GM18505 (cell line): Measurements from ENCODE around the gene C3orf20.

Source experiments
- ATAC-seq: cut with Tn5 transposase; IDR thresholded peaks from one replicate; pipeline ENCODE4 v1.9.1; 2021; ENCODE audit not compliant: unreplicated experiment
- POLR2A ChIP-seq: IDR thresholded peaks from 4 replicates; pipeline ENCODE4 v1.6.1; 2011; ENCODE audit warnings: borderline replicate concordance; ENCODE audit not compliant: insufficient read depth, insufficient read length; ENCODE audit errors: extremely low read depth

The C3orf20 gene

DNA sequence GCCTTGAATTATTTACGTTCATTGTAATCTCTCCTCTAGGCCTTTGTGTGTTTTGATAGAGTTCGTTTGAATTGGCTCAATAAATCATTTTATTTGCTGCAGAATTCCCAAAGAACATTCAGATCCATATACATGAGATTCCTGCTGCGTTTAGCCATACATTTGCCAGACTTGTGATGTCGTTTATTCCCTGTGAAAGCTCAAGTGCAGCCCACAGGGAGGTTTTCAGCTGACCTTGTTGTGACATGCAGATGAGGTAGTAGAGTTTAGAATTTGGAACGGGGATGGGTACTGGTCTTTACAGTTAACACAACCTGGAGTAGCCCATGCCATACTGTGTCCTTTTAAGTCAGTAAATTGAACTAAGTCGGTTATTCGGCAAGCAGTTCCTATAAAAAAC lies at the start of gene C3orf20:
C3orf20 (plus strand) TSS at position 301 of the 400 bp plus-strand sequence. CDS start 7,573 bp downstream, outside the sequence.
- TF ChIP-seq POLR2A, result no peak
- ATAC-seq, result no peak

DNA sequence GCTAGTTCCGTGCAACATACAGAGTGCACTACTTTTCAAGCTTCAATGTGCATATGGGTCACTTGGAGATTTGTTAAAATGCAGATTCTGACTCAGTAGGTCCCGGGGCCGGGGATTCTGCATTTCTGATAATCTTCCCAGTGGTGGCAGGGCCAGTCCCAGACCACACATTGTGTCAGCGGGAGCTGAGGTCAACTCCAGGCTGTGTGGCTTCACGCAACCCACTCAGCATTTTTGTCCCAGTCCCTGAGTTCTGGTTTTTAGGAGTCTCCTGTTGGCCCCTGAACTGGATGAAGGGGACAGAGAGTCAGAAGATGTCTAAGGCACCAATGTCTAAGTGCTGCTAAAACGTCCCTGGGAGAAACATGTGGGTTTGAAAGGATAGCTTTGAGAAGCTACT lies 49.5 kb upstream of the C3orf20 start:
- TF ChIP-seq POLR2A, result no peak
- no peak for ATAC-seq

DNA sequence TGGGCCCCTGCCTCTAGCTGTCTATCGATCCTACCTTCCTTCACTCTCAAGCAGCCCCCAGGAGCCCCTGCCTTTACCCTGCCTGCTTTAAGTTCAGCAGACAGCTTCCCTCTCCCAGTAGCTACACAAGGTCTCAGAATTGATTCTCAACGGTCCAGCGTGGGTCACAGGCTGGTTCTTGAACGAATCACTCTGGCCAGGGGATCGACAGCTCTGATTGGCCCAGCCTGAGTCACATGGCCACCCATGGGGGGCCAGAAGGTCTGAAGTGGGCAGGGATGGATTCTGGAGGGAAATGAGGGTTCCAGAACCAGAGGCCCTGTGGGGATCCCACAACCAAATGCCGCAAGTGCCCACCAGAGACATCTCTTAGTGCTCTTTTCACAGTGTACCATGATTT lies 47.1 kb upstream of the C3orf20 start:
- TF ChIP-seq POLR2A, result no peak
- ATAC-seq, result no peak

DNA sequence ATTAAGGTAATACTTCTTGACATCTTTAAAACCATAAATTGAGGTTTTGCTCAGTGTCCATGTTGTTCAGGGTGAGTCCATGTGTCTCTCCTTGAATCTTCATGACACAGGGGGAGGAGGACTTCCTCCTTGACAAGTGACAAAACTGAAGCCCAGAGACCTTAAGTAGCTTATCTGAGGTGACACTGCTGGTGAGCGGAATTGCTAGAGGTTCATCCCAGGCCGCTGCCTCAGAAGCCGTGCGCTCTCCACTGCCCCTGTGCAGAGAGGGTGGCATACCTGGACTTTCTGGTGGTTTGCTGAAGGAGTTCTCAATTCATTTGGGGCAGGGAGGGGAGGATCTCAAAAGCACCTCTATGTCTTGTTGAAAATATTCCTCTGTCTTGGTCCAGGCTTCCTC lies 46.5 kb upstream of the C3orf20 start:
- TF ChIP-seq POLR2A, result no peak
- no peak for ATAC-seq

DNA sequence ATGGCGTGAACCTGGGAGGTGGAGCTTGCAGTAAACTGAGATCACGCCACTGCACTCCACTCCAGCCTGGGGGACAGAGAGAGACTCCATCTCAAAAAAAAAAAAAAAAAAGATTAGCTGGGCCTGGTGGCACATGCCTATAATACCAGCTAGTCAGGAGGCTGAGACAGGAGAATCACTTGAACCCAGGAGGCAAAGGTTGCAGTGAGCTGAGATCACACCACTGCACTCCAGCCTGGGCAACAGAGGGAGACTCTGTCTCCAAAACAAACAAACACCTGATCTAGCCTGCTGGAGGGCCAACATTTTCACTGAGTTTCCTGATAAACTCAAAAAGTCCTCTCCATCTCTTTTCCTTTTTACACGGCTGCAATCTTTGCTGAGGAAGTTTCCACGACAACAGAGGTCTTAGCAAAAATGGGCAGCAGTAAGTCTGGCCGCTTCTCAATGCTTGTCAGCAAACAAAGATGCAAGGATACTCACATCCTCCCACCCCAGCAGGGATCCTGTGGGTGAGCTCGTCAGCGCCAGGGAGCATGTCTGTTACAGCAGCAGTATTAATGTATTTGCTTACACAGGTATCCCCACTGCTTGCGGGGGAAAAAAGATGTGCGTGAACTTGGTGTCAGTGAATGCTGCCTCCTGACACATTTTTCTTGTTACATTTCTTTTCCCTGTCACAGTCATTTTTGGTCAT lies 44.4 kb upstream of the C3orf20 start:
- TF ChIP-seq POLR2A, result no peak
- no peak for ATAC-seq

DNA sequence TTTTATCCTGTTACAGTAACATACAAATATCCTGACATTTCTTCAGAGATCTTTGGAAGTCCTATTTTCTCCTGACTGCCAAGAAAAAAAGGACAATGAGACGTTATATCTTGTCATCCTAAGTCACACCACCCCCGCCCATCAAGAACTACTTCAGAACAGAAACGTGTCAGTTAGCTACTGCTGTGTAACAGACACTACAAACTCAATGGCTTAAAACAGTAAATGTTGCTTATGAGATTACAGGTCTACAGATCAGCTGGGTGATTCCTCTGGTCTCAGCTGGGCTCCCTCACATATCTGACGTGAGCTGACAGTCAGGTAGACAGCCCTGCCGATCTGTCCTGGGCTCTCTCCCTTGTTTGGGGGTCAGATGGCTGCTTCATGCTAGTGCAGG lies 43.8 kb upstream of the C3orf20 start:
- TF ChIP-seq POLR2A, result no peak
- ATAC-seq, result no peak

DNA sequence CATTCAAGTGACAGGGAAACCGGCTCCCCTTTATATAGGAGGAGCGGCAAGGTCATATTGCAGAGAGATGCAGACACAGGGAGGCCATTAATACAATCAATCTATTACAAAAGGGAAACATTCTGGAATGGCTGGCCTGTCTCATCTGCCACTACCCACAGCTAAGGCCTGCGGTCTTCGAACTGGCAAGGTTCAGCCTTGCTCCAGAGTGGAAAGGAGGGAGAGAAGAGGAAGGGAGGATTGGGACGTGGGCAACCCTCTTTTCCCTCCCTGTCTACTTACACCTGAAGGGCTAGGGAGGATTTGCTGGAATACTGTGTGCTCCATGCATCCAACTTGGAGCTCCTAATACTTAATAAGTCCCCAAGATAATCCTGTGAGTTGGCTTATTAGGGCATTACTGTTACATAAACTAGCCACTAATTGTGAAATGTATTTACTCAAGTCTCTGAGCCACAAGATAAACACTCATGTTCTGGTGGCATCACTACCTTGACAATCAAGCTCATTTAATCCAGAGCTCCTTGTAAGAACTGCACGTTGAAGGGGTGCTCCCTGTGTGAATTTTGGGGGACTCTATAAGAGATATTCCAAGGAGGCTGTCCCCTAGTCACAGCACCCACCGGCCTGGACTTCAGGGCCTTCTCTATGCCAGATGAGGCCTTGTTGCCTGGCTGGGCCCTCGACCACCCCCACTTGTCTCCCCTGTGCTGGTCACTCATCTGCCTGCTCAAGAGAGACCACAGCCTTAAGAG lies 43.1 kb upstream of the C3orf20 start:
- no peak for TF ChIP-seq POLR2A
- no peak for ATAC-seq

DNA sequence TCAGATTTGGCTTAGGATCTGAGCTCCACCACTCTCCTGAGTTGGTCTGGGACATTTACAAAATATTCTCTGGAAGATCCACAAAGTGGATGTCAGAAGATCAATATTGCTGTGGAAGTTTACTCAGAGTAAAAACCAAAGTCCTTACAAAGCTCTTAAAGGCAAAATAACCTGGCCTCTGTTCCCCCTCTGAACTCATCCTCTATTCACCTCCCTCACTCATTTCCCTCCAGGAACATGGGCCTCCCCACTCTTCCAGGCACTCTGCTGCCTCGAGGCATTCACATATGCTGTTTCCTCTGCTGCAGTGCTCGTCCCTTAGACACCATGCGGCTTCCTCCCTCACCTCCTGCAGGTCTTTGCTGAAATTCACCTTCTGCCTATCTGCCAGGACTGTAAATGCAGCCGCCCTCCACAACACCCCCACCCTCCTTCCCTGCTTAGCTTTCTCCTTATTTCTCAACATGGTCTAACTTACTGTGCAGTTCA lies 42.5 kb upstream of the C3orf20 start:
- no peak for ATAC-seq
- TF ChIP-seq POLR2A, result no peak

DNA sequence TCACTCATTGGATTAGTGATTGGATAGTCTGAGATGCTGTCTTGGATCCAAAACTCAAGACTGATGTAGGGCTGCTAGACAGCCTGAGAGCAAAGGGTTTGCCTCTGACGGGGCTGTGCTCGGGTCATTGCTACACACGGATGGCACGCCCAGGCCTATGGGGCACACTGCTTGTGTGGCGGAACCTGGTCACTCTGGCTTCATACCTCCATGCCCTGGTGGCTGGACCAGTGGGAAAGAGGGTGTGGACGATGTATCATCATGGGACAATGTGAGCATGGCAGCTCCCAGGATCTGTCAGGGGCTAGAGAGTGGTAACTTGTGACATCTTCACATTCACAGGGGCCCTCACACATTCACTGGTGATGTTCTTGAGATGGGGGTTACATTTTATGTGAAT lies 41.5 kb upstream of the C3orf20 start:
- no peak for ATAC-seq
- TF ChIP-seq POLR2A, result no peak

DNA sequence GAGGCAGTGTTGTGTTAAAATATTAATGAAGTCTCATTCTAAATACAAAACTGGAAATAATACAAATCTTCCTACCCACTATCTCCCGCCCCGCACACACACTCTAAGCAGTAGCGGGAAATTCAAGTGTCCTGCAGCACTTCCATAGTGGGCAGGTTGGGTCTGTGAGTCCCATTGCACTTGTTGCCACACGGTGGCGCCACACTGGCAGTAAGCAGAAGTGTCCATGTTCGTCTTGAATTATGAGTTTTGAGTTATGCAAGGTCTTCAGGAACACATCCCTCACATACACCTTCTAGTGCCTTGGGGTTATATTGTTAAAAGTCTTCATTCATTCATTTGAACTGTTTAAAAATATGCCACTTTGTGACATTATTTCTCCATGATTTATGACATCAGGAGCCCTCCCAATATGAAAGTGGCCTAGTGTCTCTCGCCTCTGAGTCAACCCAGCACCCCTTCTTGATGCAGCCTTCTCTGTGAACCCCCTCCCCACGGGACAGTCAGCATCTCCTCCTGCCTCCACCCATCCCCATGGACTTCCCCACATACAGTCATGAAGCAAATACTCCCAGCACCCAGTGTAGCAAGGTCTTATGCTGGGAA lies 41.0 kb upstream of the C3orf20 start:
- no peak for ATAC-seq
- TF ChIP-seq POLR2A, result no peak

DNA sequence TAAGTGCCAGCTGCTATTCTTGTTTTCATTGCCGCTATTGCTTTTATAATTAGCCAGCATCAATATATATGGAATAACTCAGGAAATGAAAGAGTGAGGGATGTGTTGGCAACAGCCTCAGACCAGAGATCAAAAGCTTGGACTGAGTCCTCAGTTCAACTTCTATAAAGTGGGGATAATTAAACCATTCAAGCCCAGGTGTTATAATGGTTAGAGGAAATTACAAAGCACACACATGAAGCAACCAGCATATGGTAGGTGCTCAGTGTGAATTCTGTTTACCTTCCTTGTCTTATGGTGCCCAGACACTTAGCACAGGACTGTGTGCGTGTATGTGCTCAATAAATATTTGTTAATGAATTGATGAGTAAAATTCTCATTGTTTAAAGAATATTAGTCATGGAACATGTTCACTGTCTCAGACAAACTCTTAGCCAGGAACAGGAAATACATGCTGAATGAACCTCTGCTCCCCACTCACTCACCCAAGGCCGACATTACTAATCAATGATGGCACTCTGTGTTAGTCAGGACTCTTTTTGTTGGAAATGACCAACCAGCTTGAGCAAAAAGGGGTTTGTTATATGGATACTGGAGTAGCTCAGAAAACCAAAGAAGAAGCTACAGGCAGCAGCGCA lies 40.1 kb upstream of the C3orf20 start:
- TF ChIP-seq POLR2A, result no peak
- ATAC-seq, result no peak

DNA sequence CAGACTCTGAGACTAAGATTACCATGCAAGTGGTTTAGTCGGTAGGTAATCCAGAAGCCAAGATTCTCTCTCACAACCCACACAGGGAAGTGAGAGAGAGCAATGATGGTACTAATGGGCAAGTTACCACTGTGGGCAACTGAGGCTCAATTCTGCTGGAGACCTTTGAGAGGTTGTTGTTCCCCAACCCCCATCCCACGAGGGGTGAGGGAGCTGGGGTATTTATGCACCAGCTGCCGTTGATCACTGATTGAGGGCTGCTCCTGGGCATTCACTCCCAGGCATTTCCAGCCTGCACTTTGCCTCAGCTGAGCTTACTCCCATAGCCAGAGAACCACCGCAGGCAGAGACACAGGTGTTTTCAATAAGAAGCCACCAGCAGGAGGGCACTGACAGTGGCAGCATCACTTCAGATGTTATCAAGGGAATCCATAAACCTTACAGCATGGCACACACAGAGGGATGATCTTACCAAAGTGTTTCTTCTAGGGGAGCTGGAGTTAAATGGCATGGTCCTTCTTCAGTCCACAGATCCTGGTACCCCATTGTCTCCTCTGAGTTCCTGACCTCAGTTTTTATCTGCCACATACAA lies 38.3 kb upstream of the C3orf20 start:
- no peak for TF ChIP-seq POLR2A

DNA sequence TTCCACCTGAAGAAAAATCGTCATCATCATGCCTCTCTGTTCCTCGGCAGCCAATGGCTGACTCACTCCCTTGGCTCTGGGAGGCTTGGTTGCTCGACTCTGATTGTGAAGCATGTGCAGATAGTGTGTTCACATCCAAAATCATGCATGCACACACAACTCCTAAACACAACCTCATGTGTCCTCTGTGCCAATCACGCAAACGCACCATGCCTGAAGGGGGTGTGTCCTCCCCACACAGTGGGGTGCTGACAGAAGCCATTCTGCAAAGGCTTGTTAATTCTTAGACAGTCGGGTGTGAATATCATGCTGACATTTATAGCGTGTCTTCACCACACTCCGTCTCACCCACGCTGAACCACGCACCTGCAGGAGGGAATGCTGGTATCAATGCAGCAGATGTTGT lies 34.8 kb upstream of the C3orf20 start:
- no peak for TF ChIP-seq POLR2A
- ATAC-seq, result no peak

More for the DNA sequence above, 38.3 kb upstream of the C3orf20 start:
- no peak for ATAC-seq
